GM18867 (cell line): ENCODE data around the gene ARVCF.

Experiments used
- ATAC-seq: cut with Tn5 transposase; IDR thresholded peaks from one replicate; pipeline ENCODE4 v1.9.1; 2021; ENCODE audit warnings: mild to moderate bottlenecking, moderate library complexity; ENCODE audit not compliant: unreplicated experiment

Gene ARVCF

GRCh38 chr22:19987394-19988306 is 29.0 kb downstream of the ARVCF start:
- no peak for ATAC-seq

- peak; percentile 45 for ATAC-seq
These were observed 29.9 kb downstream of the ARVCF start for GRCh38 chr22:19986410-19987341.

- no peak for ATAC-seq
These were observed 30.6 kb downstream of the ARVCF start for GRCh38 chr22:19986011-19986409.

GRCh38 chr22:19984851-19985811 is 31.5 kb downstream of the ARVCF start:
- no peak for ATAC-seq

GRCh38 chr22:19984201-19984753 is 32.3 kb downstream of the ARVCF start:
- ATAC-seq: no peak

GRCh38 chr22:19983741-19984140 is 32.9 kb downstream of the ARVCF start:
- ATAC-seq: no peak

- no peak for ATAC-seq
These were observed 33.5 kb downstream of the ARVCF start for GRCh38 chr22:19982991-19983578.

GRCh38 chr22:19981961-19982920 is 34.4 kb downstream of the ARVCF start:
- no peak for ATAC-seq

GRCh38 chr22:19981171-19981960 is 35.3 kb downstream of the ARVCF start:
- no peak for ATAC-seq

- no peak for ATAC-seq
These were observed 35.9 kb downstream of the ARVCF start for GRCh38 chr22:19980766-19981165.

- no peak for ATAC-seq
These were observed 36.7 kb downstream of the ARVCF start for GRCh38 chr22:19979712-19980493.

GRCh38 chr22:19978748-19979147 is 37.9 kb downstream of the ARVCF start:
- no peak for ATAC-seq

GRCh38 chr22:19977296-19978243 is 39.1 kb downstream of the ARVCF start:
- no peak for ATAC-seq

- ATAC-seq: no peak
These were observed 40.0 kb downstream of the ARVCF start for GRCh38 chr22:19976671-19977070.

- ATAC-seq: no peak
These were observed 41.0 kb downstream of the ARVCF start for GRCh38 chr22:19975707-19976035.
